Measurements from ENCODE around the gene TMEM53.

- TF ChIP-seq CTCF (IDR thresholded peaks at IDR 0.05) (no peak), POLR2A (IDR thresholded peaks at IDR 0.05) (no peak)
These were observed 63.6 kb downstream of the TMEM53 start for GRCh38 chr1:44610527-44611148.

Measured in ovary (tissue), 3 donors.